Stimulated activated memory B cell treated with anti-CD40 and anti-IgM and Interleukin-4, amounts not matched to agents 10 μg/mL and 1 μg/mL and 100 μg/mL, for 72 hours (primary cell): ENCODE results near the gene KMT2B.

Experiments used
- ATAC-seq: fragments of 150-1000 bp; cut with Tn5 transposase; 2 replicates; pipeline ENCODE4 v1.10.0; 2021
- H3K27ac Mint-ChIP-seq: one replicate; pipeline ENCODE4 v1.8.0; 2022; ENCODE audit warnings: mild to moderate bottlenecking, mixed read lengths
- H3K27me3 Mint-ChIP-seq: one replicate; pipeline ENCODE4 v1.8.0; 2022; ENCODE audit warnings: mixed read lengths
- H3K36me3 Mint-ChIP-seq: one replicate; pipeline ENCODE4 v1.8.0; 2022; ENCODE audit warnings: mixed read lengths
- H3K4me1 Mint-ChIP-seq: one replicate; pipeline ENCODE4 v1.8.0; 2022; ENCODE audit warnings: mixed read lengths
- H3K4me3 Mint-ChIP-seq: one replicate; pipeline ENCODE4 v1.8.0; 2022; ENCODE audit warnings: mild to moderate bottlenecking, moderate library complexity, mixed read lengths
- H3K9me3 Mint-ChIP-seq: one replicate; pipeline ENCODE4 v1.8.0; 2022; ENCODE audit warnings: mixed read lengths

The KMT2B gene

GRCh38 chr19:35702223-35703012 is 15.4 kb upstream of the KMT2B start:
- no peaks in the 10 kb centered on the region for H3K36me3 Mint-ChIP-seq
- ATAC-seq: peak; percentile 100
- peak overlapping the region; percentile 87 for H3K4me3 Mint-ChIP-seq
- peaks cover 7% of the 10 kb centered on the region for H3K4me1 Mint-ChIP-seq
- no peaks in the 10 kb centered on the region for H3K27me3 Mint-ChIP-seq
- no peaks in the 10 kb centered on the region for H3K9me3 Mint-ChIP-seq
- H3K27ac Mint-ChIP-seq: peak overlapping the region; percentile 89

- no peaks in the 10 kb centered on the region for H3K36me3 Mint-ChIP-seq
- H3K27me3 Mint-ChIP-seq: no peaks in the 10 kb centered on the region
- H3K4me1 Mint-ChIP-seq: peaks cover 7% of the 10 kb centered on the region
- no peaks in the 10 kb centered on the region for H3K9me3 Mint-ChIP-seq
- peak overlapping the region; percentile 87 for H3K4me3 Mint-ChIP-seq
- no peak overlapping the region for H3K27ac Mint-ChIP-seq
- no peak for ATAC-seq
These were observed 14.5 kb upstream of the KMT2B start for GRCh38 chr19:35703343-35703742.

- Mint-ChIP-seq H3K27ac (no peak within 1 kb of the TSS), H3K4me1 (peaks cover 7% of the 10 kb centered on the region), H3K27me3 (no peaks in the 10 kb centered on the region), H3K9me3 (no peaks in the 10 kb centered on the region), H3K4me3 (no peak within 1 kb of the TSS), H3K36me3 (no peaks in the 10 kb centered on the region)
- no peak for ATAC-seq
These were observed 13.6 kb upstream of the KMT2B start, which contains the start of gene ZBTB32 for GRCh38 chr19:35704218-35704617. Gene ZBTB32 (plus strand): TSS chr19:35704558. CDS start chr19:35714627, 10,069 bp downstream.

- Mint-ChIP-seq H3K4me1 (peaks cover 31% of the 10 kb centered on the region), H3K36me3 (no peaks in the 10 kb centered on the region), H3K27me3 (no peaks in the 10 kb centered on the region), H3K9me3 (no peaks in the 10 kb centered on the region), H3K27ac (no peak overlapping the region), H3K4me3 (no peak overlapping the region)
- ATAC-seq: no peak
These were observed 9.4 kb upstream of the KMT2B start for GRCh38 chr19:35708391-35708790.

GRCh38 chr19:35710784-35711723 is 6.7 kb upstream of the KMT2B start:
- Mint-ChIP-seq H3K27ac (peak overlapping the region; percentile 97), H3K9me3 (no peaks in the 10 kb centered on the region), H3K4me3 (peak overlapping the region; percentile 74), H3K4me1 (peaks cover 57% of the 10 kb centered on the region), H3K36me3 (peaks cover 12% of the 10 kb centered on the region), H3K27me3 (no peaks in the 10 kb centered on the region)
- peak; percentile 78 for ATAC-seq

GRCh38 chr19:35712567-35713505 is 5.0 kb upstream of the KMT2B start:
- peak; percentile 13 for ATAC-seq
- peaks cover 20% of the 10 kb centered on the region for H3K36me3 Mint-ChIP-seq
- H3K4me3 Mint-ChIP-seq: peak overlapping the region; percentile 92
- H3K27ac Mint-ChIP-seq: peak overlapping the region; percentile 97
- H3K9me3 Mint-ChIP-seq: no peaks in the 10 kb centered on the region
- H3K27me3 Mint-ChIP-seq: no peaks in the 10 kb centered on the region
- H3K4me1 Mint-ChIP-seq: peaks cover 65% of the 10 kb centered on the region

GRCh38 chr19:35713506-35713850 is 4.3 kb upstream of the KMT2B start:
- Mint-ChIP-seq H3K36me3 (peaks cover 20% of the 10 kb centered on the region), H3K27me3 (no peaks in the 10 kb centered on the region), H3K9me3 (no peaks in the 10 kb centered on the region), H3K4me3 (peak overlapping the region; percentile 92), H3K4me1 (peaks cover 66% of the 10 kb centered on the region), H3K27ac (peak overlapping the region; percentile 97)
- no peak for ATAC-seq

GRCh38 chr19:35713904-35714495 is 3.8 kb upstream of the KMT2B start:
- Mint-ChIP-seq H3K4me1 (peaks cover 71% of the 10 kb centered on the region), H3K36me3 (peaks cover 20% of the 10 kb centered on the region), H3K9me3 (no peaks in the 10 kb centered on the region), H3K27me3 (no peaks in the 10 kb centered on the region), H3K27ac (peak overlapping the region; percentile 97), H3K4me3 (peak overlapping the region; percentile 92)
- ATAC-seq: no peak

GRCh38 chr19:35714601-35715354 is 3.0 kb upstream of the KMT2B start:
- Mint-ChIP-seq H3K9me3 (no peaks in the 10 kb centered on the region), H3K4me3 (peak overlapping the region; percentile 92), H3K27ac (peak overlapping the region; percentile 97), H3K36me3 (peaks cover 20% of the 10 kb centered on the region), H3K27me3 (no peaks in the 10 kb centered on the region), H3K4me1 (peaks cover 79% of the 10 kb centered on the region)
- no peak for ATAC-seq

GRCh38 chr19:35715355-35715809 is 2.4 kb upstream of the KMT2B start:
- no peak for ATAC-seq
- H3K36me3 Mint-ChIP-seq: peaks cover 25% of the 10 kb centered on the region
- H3K4me3 Mint-ChIP-seq: peak overlapping the region; percentile 97
- H3K4me1 Mint-ChIP-seq: peaks cover 83% of the 10 kb centered on the region
- no peaks in the 10 kb centered on the region for H3K9me3 Mint-ChIP-seq
- peak overlapping the region; percentile 97 for H3K27ac Mint-ChIP-seq
- H3K27me3 Mint-ChIP-seq: no peaks in the 10 kb centered on the region

GRCh38 chr19:35715981-35716800 is 1.6 kb upstream of the KMT2B start:
- H3K4me1 Mint-ChIP-seq: peaks cover 79% of the 10 kb centered on the region
- peaks cover 32% of the 10 kb centered on the region for H3K36me3 Mint-ChIP-seq
- no peaks in the 10 kb centered on the region for H3K9me3 Mint-ChIP-seq
- ATAC-seq: no peak
- no peaks in the 10 kb centered on the region for H3K27me3 Mint-ChIP-seq
- peak overlapping the region; percentile 97 for H3K27ac Mint-ChIP-seq
- H3K4me3 Mint-ChIP-seq: peak overlapping the region; percentile 97

GRCh38 chr19:35716801-35717664 is 770 bp upstream of the KMT2B start:
- Mint-ChIP-seq H3K4me3 (peak overlapping the region; percentile 97), H3K4me1 (peaks cover 79% of the 10 kb centered on the region)

More at GRCh38 chr19:35716801-35717664, 770 bp upstream of the KMT2B start:
- Mint-ChIP-seq H3K27me3 (no peaks in the 10 kb centered on the region), H3K9me3 (no peaks in the 10 kb centered on the region), H3K27ac (peak overlapping the region; percentile 97), H3K36me3 (peaks cover 40% of the 10 kb centered on the region)
- peak; percentile 89 for ATAC-seq
